Measurements from ENCODE around the gene PSD2. TPM values are rescaled to one million over a fixed set of nuclear protein-coding genes. Genes with fewer than 3 reads are reported as not detected.

Gene PSD2
- total RNA-seq, 1 donor from 2014 or later = 0.15 TPM

DNA sequence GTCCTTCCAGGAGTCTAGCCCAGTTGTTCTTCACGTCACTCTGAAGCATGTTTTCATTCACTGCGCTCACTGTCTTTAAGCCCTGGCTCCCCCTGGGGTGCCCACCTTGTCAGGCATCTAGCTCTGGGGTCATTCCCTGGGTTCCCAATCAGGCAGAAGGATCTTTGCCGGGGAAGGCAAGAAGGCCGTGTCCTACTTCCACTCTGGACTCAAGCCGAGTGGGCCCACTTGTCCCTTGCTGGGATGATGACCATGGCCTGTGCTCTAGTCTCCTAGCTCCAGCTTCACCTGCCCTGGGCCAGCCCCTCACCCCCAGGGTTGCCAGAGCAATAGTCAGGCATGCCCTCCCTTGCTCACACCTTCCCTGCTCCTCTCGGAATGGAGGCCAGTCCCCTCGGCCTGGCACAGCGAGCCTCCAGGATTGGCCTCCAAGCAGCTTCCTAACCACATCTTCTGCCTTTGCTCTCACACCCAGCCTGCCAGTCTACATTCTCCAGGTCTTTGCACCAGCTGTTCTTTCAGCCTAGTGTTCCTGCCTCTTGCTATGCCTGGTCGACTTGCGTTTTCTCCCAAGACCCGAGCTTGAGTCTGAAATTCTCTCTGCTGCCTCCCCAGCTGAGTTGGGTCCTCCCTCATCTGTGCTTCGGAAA lies 32.2 kb upstream of the PSD2 start:
- Mint-ChIP-seq H3K27ac (ENCODE audit: unreplicated experiment) (peak overlapping the region; percentile 57), H3K9me3 (ENCODE audit: unreplicated experiment) (no peaks in the 10 kb centered on the region), H3K27me3 (ENCODE audit: unreplicated experiment) (peaks cover 20% of the 10 kb centered on the region), H3K36me3 (ENCODE audit: low read depth, unreplicated experiment) (peaks cover 2% of the 10 kb centered on the region), H3K4me1 (ENCODE audit: unreplicated experiment) (peaks cover 39% of the 10 kb centered on the region), H3K4me3 (ENCODE audit: unreplicated experiment) (no peak overlapping the region)
- no peak for DNase-seq (ENCODE audit: low spot score)
- no peak for TF ChIP-seq CTCF (IDR thresholded peaks at IDR 0.05; ENCODE audit: unreplicated experiment)

GRCh38 chr5:139763930-139764791 lies 31.4 kb upstream of the PSD2 start:
- H3K4me1 Mint-ChIP-seq (ENCODE audit: unreplicated experiment) = peaks cover 40% of the 10 kb centered on the region
- H3K27ac Mint-ChIP-seq (ENCODE audit: unreplicated experiment) = no peak overlapping the region
- peaks cover 20% of the 10 kb centered on the region for H3K27me3 Mint-ChIP-seq (ENCODE audit: unreplicated experiment)
- H3K9me3 Mint-ChIP-seq (ENCODE audit: unreplicated experiment) = no peaks in the 10 kb centered on the region
- TF ChIP-seq CTCF (IDR thresholded peaks at IDR 0.05; ENCODE audit: unreplicated experiment) = no peak
- H3K36me3 Mint-ChIP-seq (ENCODE audit: low read depth, unreplicated experiment) = peaks cover 2% of the 10 kb centered on the region
- no peak for DNase-seq (ENCODE audit: low spot score)
- no peak overlapping the region for H3K4me3 Mint-ChIP-seq (ENCODE audit: unreplicated experiment)

- peak overlapping the region; percentile 57 for H3K27ac Mint-ChIP-seq (ENCODE audit: unreplicated experiment)
- H3K4me1 Mint-ChIP-seq (ENCODE audit: unreplicated experiment) = peaks cover 42% of the 10 kb centered on the region
- peaks cover 20% of the 10 kb centered on the region for H3K27me3 Mint-ChIP-seq (ENCODE audit: unreplicated experiment)
- H3K4me3 Mint-ChIP-seq (ENCODE audit: unreplicated experiment) = peak overlapping the region; percentile 59
- TF ChIP-seq CTCF (IDR thresholded peaks at IDR 0.05; ENCODE audit: unreplicated experiment) = no peak
- no peaks in the 10 kb centered on the region for H3K9me3 Mint-ChIP-seq (ENCODE audit: unreplicated experiment)
- peaks cover 2% of the 10 kb centered on the region for H3K36me3 Mint-ChIP-seq (ENCODE audit: low read depth, unreplicated experiment)
- DNase-seq (ENCODE audit: low spot score) = no peak
Measured at GRCh38 chr5:139764886-139765408, 30.7 kb upstream of the PSD2 start.

- H3K4me3 Mint-ChIP-seq (ENCODE audit: unreplicated experiment) = peak overlapping the region; percentile 59
- no peaks in the 10 kb centered on the region for H3K9me3 Mint-ChIP-seq (ENCODE audit: unreplicated experiment)
- H3K4me1 Mint-ChIP-seq (ENCODE audit: unreplicated experiment) = peaks cover 40% of the 10 kb centered on the region
- DNase-seq (ENCODE audit: low spot score) = peak; percentile 90
- TF ChIP-seq CTCF (IDR thresholded peaks at IDR 0.05; ENCODE audit: unreplicated experiment) = peak; percentile 99
- H3K36me3 Mint-ChIP-seq (ENCODE audit: low read depth, unreplicated experiment) = peaks cover 2% of the 10 kb centered on the region
- H3K27me3 Mint-ChIP-seq (ENCODE audit: unreplicated experiment) = peaks cover 23% of the 10 kb centered on the region
- H3K27ac Mint-ChIP-seq (ENCODE audit: unreplicated experiment) = peak overlapping the region; percentile 64
Measured at GRCh38 chr5:139765409-139766217, 30.0 kb upstream of the PSD2 start.

Data from endothelial cell (in vitro differentiated cells).